LNCAP (cell line): ENCODE measurements around the gene OLFM2.

ENCODE experiments used
- TF ChIP-seq, protein P1 (sequence below): fragments of 450-650 bp; IDR thresholded peaks from 2 replicates; pipeline ENCODE4 v1.5.1; 2017; ENCODE audit warnings: mild to moderate bottlenecking

OLFM2 gene

DNA sequence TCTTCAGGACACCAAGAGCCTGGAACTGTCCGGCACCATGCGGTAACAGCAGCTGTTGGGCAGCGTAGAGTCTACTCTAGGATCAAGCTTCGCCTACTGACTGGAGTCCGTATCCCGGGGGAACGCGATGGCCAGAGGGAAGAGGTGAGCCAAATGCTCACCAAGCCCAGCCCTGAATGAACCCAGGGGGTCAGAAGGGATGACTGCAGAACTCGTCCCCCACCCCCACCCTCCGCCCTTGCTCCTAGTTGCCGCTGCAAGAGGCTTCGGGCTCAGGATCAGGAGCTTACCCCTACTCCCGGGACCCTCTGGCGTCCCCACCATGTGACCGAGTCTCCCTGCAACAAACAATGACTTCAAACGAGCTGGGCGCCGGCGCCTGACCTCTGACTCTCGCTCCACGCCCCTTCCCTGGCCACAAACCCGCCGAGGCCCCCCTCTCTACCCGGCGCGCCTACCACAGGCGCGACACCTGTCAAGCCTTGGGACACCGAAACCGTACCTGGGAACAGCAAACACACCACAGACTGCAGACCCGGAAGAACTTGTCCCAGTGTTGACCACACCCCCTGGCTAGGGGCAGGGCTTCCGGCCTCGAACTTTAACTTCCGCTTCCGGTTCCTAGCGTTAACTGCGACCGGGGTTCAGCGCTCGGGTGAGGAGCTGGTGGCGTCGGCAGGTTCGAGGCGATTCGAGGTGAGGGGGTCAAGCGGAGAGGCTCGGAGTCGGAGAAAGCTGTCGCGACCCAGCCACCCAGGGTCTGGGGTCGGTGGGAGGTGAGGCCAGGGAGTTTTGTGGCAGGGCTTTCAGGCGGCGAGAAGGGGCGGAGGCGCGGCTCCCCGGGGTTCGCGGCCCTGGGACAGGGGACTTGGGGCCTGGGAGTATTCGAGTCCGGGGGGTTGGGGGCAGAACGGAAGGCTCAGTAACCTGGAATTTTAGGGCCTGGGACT is 108.8 kb downstream of the OLFM2 start, which contains the start of gene UBL5:
TSS of gene UBL5 (plus strand) at position 630 of the 950 bp plus-strand sequence. CDS start 420 bp downstream, outside the sequence.
- TF ChIP-seq, protein P1, sequence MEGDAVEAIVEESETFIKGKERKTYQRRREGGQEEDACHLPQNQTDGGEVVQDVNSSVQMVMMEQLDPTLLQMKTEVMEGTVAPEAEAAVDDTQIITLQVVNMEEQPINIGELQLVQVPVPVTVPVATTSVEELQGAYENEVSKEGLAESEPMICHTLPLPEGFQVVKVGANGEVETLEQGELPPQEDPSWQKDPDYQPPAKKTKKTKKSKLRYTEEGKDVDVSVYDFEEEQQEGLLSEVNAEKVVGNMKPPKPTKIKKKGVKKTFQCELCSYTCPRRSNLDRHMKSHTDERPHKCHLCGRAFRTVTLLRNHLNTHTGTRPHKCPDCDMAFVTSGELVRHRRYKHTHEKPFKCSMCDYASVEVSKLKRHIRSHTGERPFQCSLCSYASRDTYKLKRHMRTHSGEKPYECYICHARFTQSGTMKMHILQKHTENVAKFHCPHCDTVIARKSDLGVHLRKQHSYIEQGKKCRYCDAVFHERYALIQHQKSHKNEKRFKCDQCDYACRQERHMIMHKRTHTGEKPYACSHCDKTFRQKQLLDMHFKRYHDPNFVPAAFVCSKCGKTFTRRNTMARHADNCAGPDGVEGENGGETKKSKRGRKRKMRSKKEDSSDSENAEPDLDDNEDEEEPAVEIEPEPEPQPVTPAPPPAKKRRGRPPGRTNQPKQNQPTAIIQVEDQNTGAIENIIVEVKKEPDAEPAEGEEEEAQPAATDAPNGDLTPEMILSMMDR = no peak

DNA sequence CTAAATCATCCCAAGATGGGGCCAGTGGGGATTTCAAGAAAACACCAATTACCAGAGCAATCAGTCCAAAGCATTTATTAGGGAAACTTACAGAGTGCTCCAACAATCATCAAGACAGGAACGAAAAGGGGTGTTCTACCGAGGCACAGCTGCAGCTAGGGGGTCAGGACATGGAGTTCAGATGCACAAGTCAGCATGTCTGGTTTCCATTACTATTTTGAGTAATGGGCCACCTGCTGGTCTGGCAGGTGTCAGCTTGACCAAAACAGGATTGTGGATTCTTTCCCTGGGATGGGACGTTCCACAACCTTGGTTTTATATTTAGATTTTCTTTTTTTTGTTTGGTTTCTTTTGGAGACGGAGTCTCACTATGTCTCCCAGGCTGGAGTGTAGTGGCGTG is 112.5 kb downstream of the OLFM2 start:
- TF ChIP-seq, protein P1 = no peak

DNA sequence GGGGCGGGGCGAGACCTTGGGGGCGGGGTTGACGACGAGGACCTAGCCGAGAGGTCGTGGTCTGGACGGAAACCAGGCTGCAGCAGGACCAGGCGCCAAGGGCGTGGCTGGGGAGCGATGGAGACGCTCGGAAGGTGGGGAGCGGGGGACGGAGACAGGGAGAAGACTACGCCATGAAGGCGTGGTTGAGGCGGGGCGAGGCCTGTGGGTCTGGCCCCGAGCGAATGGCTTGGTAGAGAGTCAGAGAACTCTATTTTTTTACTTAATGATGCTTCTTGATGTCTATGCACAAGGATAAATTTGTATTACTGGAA is 116.8 kb downstream of the OLFM2 start:
- TF ChIP-seq, protein P1 = no peak

DNA sequence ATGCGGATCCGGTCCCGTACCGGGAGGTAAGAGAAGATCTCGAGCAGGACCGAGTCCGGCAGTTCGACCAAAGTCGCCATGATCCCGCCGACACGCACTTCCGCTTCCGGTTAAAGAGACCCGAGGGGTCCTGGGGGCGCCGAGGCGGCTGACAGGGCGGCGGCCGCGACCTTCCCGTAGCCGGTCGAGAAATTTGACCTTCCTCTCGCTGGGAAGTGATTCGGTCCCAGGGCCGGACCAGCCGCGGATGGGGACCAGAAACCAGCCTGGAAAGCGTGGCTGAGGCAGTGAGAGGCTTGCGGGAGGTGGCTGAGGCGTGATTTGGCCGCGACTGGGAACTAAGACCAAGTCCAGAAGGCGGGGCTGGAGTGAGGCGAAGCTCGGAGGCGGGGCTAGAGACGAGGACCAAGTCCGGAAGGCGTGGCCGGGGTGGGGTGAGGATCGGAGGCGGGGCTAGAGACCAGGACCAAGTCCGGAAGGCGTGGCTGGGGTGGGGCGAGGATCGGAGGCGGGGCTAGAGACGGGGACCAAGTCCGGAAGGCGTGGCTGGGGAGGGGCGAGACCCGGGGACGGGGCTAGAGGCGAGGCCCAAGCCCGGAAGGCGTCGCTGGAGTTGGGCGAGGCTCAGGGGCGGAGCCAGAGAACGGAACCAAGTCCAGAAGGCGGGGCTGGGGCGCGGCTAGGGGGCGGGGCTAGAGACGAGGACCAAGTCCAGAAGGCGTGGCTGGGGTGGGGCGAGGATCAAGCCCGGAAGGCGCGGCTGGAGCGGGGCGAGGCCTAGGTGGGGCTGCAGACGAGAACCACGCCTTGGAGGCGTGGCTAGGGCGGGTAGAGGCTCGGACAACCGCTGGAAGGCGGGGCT is 117.3 kb downstream of the OLFM2 start, which contains the start of gene FBXL12:
TSS of gene FBXL12 (minus strand) at position 346 of the 862 bp plus-strand sequence. CDS start at position 80, 266 bp downstream.
- TF ChIP-seq, protein P1 = no peak

DNA sequence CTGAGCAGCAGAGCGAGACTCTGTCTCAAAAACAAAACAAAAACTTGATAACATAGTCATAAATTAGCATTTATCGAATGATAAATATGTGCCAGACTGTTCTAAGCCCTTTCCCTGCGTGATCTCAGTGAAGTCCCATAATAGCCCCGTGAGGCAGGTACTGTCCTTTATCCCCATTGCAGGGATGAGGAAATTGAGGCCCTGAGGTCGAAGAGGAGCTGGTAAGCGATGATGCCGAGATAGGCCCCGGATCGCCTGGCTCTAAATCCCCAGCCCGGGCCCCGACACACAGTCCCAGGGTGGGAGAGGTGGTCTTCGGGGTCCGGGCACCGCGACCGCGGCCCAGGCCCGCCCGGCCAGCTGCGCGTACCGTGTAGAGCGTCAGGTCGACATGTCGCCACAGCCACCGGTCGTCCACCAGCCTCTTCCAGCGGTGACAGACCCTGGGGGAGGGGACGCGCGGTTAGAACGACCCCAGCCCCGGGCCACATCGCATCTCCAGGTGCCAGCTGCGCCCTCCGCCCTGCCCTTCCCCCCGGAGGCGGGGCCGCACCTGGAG is 118.1 kb downstream of the OLFM2 start:
- TF ChIP-seq, protein P1 = no peak

DNA sequence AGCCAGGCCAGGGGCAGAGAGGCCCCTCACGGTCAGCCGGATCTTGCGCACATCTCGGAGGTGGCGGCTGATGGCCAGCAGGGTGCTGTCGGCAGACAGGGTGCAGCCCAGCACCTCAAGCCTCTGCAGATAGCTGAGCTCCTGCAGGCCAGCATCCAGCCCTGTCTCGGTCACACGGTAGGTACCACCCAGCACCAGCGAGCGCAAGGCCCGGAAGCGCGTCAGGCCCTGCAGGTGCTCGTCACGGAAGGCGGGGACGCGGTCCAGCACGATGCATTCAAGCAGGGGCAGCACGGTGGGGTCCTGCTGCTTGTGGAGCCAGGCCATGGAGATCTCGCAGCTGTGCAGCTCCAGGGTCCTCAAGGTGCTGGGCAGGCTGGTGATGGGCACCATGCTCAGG is 125.2 kb downstream of the OLFM2 start:
- TF ChIP-seq, protein P1 = no peak
